H1 (cell line): ENCODE results near the gene UMPS. TPM values are rescaled to one million over a fixed set of nuclear protein-coding genes. Genes with fewer than 3 reads are reported as not detected.

ENCODE experiments used
- CTCF ChIA-PET: fragments of 300-600 bp; sonication (Branson Sonifier 250); formaldehyde crosslinking; loops from one replicate; lab custom pipeline; 2021; ENCODE audit not compliant: partially characterized antibody; lab: Charles Lee
- POLR2A ChIA-PET: fragments of 300-600 bp; sonication (Branson Sonifier 250); formaldehyde crosslinking; loops from one replicate; lab custom pipeline; 2021; ENCODE audit warnings: inconsistent platforms; ENCODE audit not compliant: partially characterized antibody; lab: Charles Lee
- DNase-seq, 2 experiments: peaks; one replicate each; pipeline versions ENCODE4 v3.0.0 to v3.0.0-alpha.2; 2010 to 2022; ENCODE audit warnings: low spot score in 2 of 2, low read depth in 1 of 2, mixed read lengths in 1 of 2
- FAIRE-seq: peaks from 2 replicates; lab custom pipeline; 2011; peaks lifted over from hg19 to GRCh38; lab: Jason Lieb, UNC
- H2AFZ ChIP-seq: 2 replicates; pipeline ENCODE4 v1.8.1; 2012; ENCODE audit warnings: low read length, inconsistent platforms
- H2AK5ac ChIP-seq: 2 replicates; pipeline ENCODE4 v1.6.1; 2013; ENCODE audit warnings: low read depth, low read length
- H2BK120ac ChIP-seq: replicated peaks from 2 replicates; pipeline ENCODE3; 2013; ENCODE audit warnings: low read depth, low read length, inconsistent platforms
- H2BK12ac ChIP-seq: 2 replicates; pipeline ENCODE4 v1.6.1; 2013; ENCODE audit warnings: low read depth, low read length
- H2BK15ac ChIP-seq: 2 replicates; pipeline ENCODE4 v1.6.1; 2013; ENCODE audit warnings: low read length
- H2BK20ac ChIP-seq: 2 replicates; pipeline ENCODE4 v1.6.1; 2013; ENCODE audit warnings: low read length
- H2BK5ac ChIP-seq: 2 replicates; pipeline ENCODE4 v1.6.1; 2013; ENCODE audit warnings: low read depth, low read length
- H3K14ac ChIP-seq: 2 replicates; pipeline ENCODE4 v1.6.1; 2013; ENCODE audit warnings: inconsistent platforms; ENCODE audit not compliant: insufficient read length
- H3K18ac ChIP-seq: 2 replicates; pipeline ENCODE4 v1.6.1; 2013; ENCODE audit warnings: low read length; ENCODE audit errors: extremely low read depth
- H3K23ac ChIP-seq: 2 replicates; pipeline ENCODE4 v1.6.1; 2013; ENCODE audit warnings: inconsistent platforms; ENCODE audit not compliant: insufficient read length
- H3K23me2 ChIP-seq: 2 replicates; pipeline ENCODE4 v1.6.1; 2013; ENCODE audit warnings: low read depth, low read length
- H3K27ac ChIP-seq: 2 replicates; pipeline ENCODE4 v1.6.1; 2011; ENCODE audit warnings: low read depth, low read length, inconsistent platforms
- H3K27me3 ChIP-seq, 4 experiments: replicated peaks in 1 of 4; 1 replicate in 1 of 4; 2 replicates in 3 of 4; pipeline versions ENCODE4 v1.6.1 to v1.8.1; 2011 to 2013; ENCODE audit warnings: low read length in 3 of 4, mild to moderate bottlenecking in 3 of 4, inconsistent platforms in 2 of 4, mixed read lengths in 2 of 4, moderate library complexity in 1 of 4; ENCODE audit not compliant: control insufficient read depth in 3 of 4, insufficient read depth in 3 of 4; ENCODE audit errors: extremely low read depth in 1 of 4
- H3K36me3 ChIP-seq, 4 experiments: 2 replicates each; pipeline versions ENCODE4 v1.6.1 to v1.8.1; 2011 to 2013; ENCODE audit warnings: mild to moderate bottlenecking in 4 of 4, low read length in 3 of 4, moderate library complexity in 2 of 4, control low read depth in 1 of 4, inconsistent platforms in 1 of 4; ENCODE audit not compliant: insufficient read depth in 4 of 4, control insufficient read depth in 2 of 4
- H3K4ac ChIP-seq: replicated peaks from 2 replicates; pipeline ENCODE3; 2013; ENCODE audit warnings: low read length, low read depth, mixed read lengths, inconsistent platforms; ENCODE audit not compliant: insufficient read length
- H3K4me1 ChIP-seq, 4 experiments: replicated peaks in 1 of 4; 1 replicate in 1 of 4; 2 replicates in 3 of 4; pipeline versions ENCODE4 v1.6.1 to v1.8.1; 2011 to 2013; ENCODE audit warnings: low read length in 3 of 4, inconsistent platforms in 2 of 4, mixed read lengths in 1 of 4; ENCODE audit not compliant: insufficient read depth in 4 of 4, control insufficient read depth in 3 of 4
- H3K4me2 ChIP-seq, 2 experiments: 2 replicates each; pipeline versions ENCODE4 v1.6.1 to v1.8.1; 2011 to 2013; ENCODE audit warnings: low read depth in 2 of 2, low read length in 2 of 2, control low read depth in 1 of 2, inconsistent platforms in 1 of 2, mild to moderate bottlenecking in 1 of 2; ENCODE audit not compliant: insufficient read depth in 1 of 2
- H3K4me3 ChIP-seq, 4 experiments: fragments of 200-600, 300-600 bp in 1 of 4; sonication (generic), shearing (Covaris generic), sonication (Bioruptor Twin) in 1 of 4; 2 replicates each; pipeline versions ENCODE4 v1.5.1 to v1.8.1; 2011 to 2016; ENCODE audit warnings: low read length in 4 of 4, low read depth in 3 of 4, control low read depth in 2 of 4, inconsistent platforms in 2 of 4, mild to moderate bottlenecking in 2 of 4, mixed read lengths in 1 of 4, moderate library complexity in 1 of 4; ENCODE audit not compliant: insufficient read depth in 2 of 4; ENCODE audit errors: extremely low read depth in 1 of 4
- H3K56ac ChIP-seq: replicated peaks from 2 replicates; pipeline ENCODE3; 2013; ENCODE audit warnings: low read depth, mild to moderate bottlenecking, mixed read lengths, low read length, inconsistent platforms; ENCODE audit not compliant: insufficient read length
- H3K79me1 ChIP-seq: 2 replicates; pipeline ENCODE4 v1.6.1; 2013; ENCODE audit warnings: low read depth, low read length, control low read depth
- H3K79me2 ChIP-seq, 2 experiments: 2 replicates each; pipeline versions ENCODE4 v1.6.1 to v1.8.1; 2012 to 2013; ENCODE audit warnings: low read length in 2 of 2, mild to moderate bottlenecking in 2 of 2, inconsistent platforms in 1 of 2; ENCODE audit not compliant: insufficient read depth in 2 of 2, control insufficient read depth in 1 of 2
- H3K9ac ChIP-seq, 4 experiments: replicated peaks in 1 of 4; 1 replicate in 1 of 4; 2 replicates in 3 of 4; pipeline versions ENCODE4 v1.6.1 to v1.8.1; 2011 to 2013; ENCODE audit warnings: low read depth in 3 of 4, low read length in 3 of 4, control low read depth in 2 of 4, mild to moderate bottlenecking in 2 of 4, moderate library complexity in 2 of 4, inconsistent platforms in 1 of 4; ENCODE audit errors: extremely low read depth in 1 of 4
- H3K9me3 ChIP-seq, 2 experiments: 2 replicates each; pipeline versions ENCODE4 v1.6.1 to v1.8.1; 2012 to 2013; ENCODE audit warnings: mild to moderate bottlenecking in 2 of 2, moderate library complexity in 2 of 2, control low read depth in 1 of 2, inconsistent platforms in 1 of 2, low read depth in 1 of 2, low read length in 1 of 2, mixed read lengths in 1 of 2; ENCODE audit not compliant: insufficient read depth in 2 of 2
- H4K20me1 ChIP-seq, 2 experiments: replicated peaks in 1 of 2; 2 replicates each; pipeline versions ENCODE3 to v1.8.1; 2011 to 2013; ENCODE audit warnings: inconsistent platforms in 2 of 2, low read length in 2 of 2, mild to moderate bottlenecking in 1 of 2; ENCODE audit not compliant: insufficient read depth in 2 of 2, control insufficient read depth in 1 of 2
- H4K5ac ChIP-seq: 2 replicates; pipeline ENCODE4 v1.6.1; 2013; ENCODE audit warnings: low read length, low read depth, mixed read lengths, inconsistent platforms; ENCODE audit not compliant: insufficient read length
- H4K8ac ChIP-seq: 2 replicates; pipeline ENCODE4 v1.8.0; 2013; ENCODE audit warnings: mild to moderate bottlenecking, moderate library complexity, low read length, inconsistent platforms; ENCODE audit not compliant: insufficient read depth; ENCODE audit errors: extremely low read depth
- H4K91ac ChIP-seq: replicated peaks from 2 replicates; pipeline ENCODE3; 2013; ENCODE audit warnings: low read length, mixed read lengths, inconsistent platforms; ENCODE audit not compliant: insufficient read length
- ATF3 ChIP-seq: IDR thresholded peaks from 2 replicates; pipeline ENCODE4 v1.6.1; 2011; ENCODE audit warnings: low read depth, mild to moderate bottlenecking, low read length; ENCODE audit not compliant: insufficient read depth
- CREB1 ChIP-seq: IDR thresholded peaks from 2 replicates; pipeline ENCODE4 v1.6.1; 2012; ENCODE audit warnings: inconsistent platforms
- EGR1 ChIP-seq: IDR thresholded peaks from 2 replicates; pipeline ENCODE4 v1.6.1; 2011; ENCODE audit warnings: low read depth, low read length, borderline replicate concordance
- EP300 ChIP-seq, 2 experiments: IDR thresholded peaks; 1 replicate in 1 of 2; 2 replicates in 1 of 2; pipeline ENCODE4 v1.6.1; 2011 to 2012; ENCODE audit warnings: low read depth in 2 of 2, low read length in 2 of 2, mild to moderate bottlenecking in 2 of 2, borderline replicate concordance in 1 of 2, inconsistent platforms in 1 of 2, moderate library complexity in 1 of 2
- KDM4A ChIP-seq: IDR thresholded peaks from one replicate; pipeline ENCODE4 v1.7.1; 2012; ENCODE audit warnings: low read depth, mild to moderate bottlenecking, moderate library complexity, low read length, inconsistent platforms; ENCODE audit not compliant: severe bottlenecking
- POLR2AphosphoS5 ChIP-seq: IDR thresholded peaks from 2 replicates; pipeline ENCODE4 v1.6.1; 2011; ENCODE audit warnings: low read depth, low read length
- RBBP5 ChIP-seq: IDR thresholded peaks from 2 replicates; pipeline ENCODE4 v1.7.1; 2012; ENCODE audit warnings: low read depth, mild to moderate bottlenecking, inconsistent platforms, low read length, moderate library complexity, borderline replicate concordance
- RXRA ChIP-seq: IDR thresholded peaks from 2 replicates; pipeline ENCODE4 v1.6.1; 2011; ENCODE audit warnings: low read depth, mild to moderate bottlenecking, low read length, moderate library complexity; ENCODE audit not compliant: insufficient read depth
- SP1 ChIP-seq: IDR thresholded peaks from 2 replicates; pipeline ENCODE4 v1.6.1; 2011; ENCODE audit warnings: low read depth, low read length
- WGBS, 2 experiments: shearing (Covaris generic) in 1 of 2; methylation state at CpG; one replicate each; pipeline versions ENCODE4 v1.1.6 to v1.1.7; 2013 to 2015; ENCODE audit warnings: low lambda C conversion rate in 2 of 2, mixed read lengths in 2 of 2, inconsistent platforms in 1 of 2, low coverage in 1 of 2, missing lambda C conversion rate in 1 of 2; ENCODE audit not compliant: insufficient replicate concordance in 2 of 2, insufficient coverage in 1 of 2, insufficient read length in 1 of 2; ENCODE audit errors: extremely low coverage in 1 of 2, missing lambda C conversion rate in 1 of 2; 5-methylcytosine and 5-hydroxymethylcytosine counted together
- polyA plus RNA-seq, 7 experiments: library from polyadenylated mRNA; depleted of rRNA in 3 of 7; stranded (reverse) in 5 of 7; unstranded in 2 of 7; fragments of >200 nt in 5 of 7; fragments of 200-250 nt in 2 of 7; gene quantifications; 1 replicate in 5 of 7; 2 replicates in 1 of 7; 4 replicates in 1 of 7; pipeline versions ENCODE4 v1.2.1 to v1.2.3, GENCODE V29; 2011 to 2013; ENCODE audit warnings: missing spikeins in 2 of 7, mixed read lengths in 2 of 7
- total RNA-seq: library from RNA; stranded (reverse); fragmentation: NEBNext Ultra II Directional; extraction: Animal tissue kit (Norgen Biotek cat#: 25700); gene quantifications from 2 replicates; pipeline ENCODE4 v1.2.1, GENCODE V29; 2021

The UMPS gene
- total and polyA plus RNA-seq, 2 of the 8 experiments (the other 6 are each of a cell fraction or from before 2014, with no cell fraction given), result 32.8 to 59.0 TPM

- Histone ChIP-seq H3K14ac (no peak overlapping the region), H4K8ac (no peak overlapping the region), H3K27ac (no peak overlapping the region), H3K27me3 (no peaks in the 10 kb centered on the region), H2BK15ac (no peak overlapping the region), H3K23me2 (no peaks in the 10 kb centered on the region), H2AK5ac (no peak overlapping the region), H2BK20ac (no peak overlapping the region), H3K4me3 (no peak overlapping the region), H3K79me1 (no peaks in the 10 kb centered on the region), H2BK5ac (no peak overlapping the region), H3K56ac (no peak overlapping the region), H3K4me2 (no peak overlapping the region), H3K4me1 (peaks cover 0 to 2% (median 0%) of the 10 kb centered on the region in 4 experiments; a peak in 1 of 7 replicates), H2BK120ac (no peak overlapping the region), H3K18ac (no peak overlapping the region), H3K79me2 (no peaks in the 10 kb centered on the region), H3K23ac (no peak overlapping the region), H3K4ac (no peak overlapping the region), H3K9me3 (no peaks in the 10 kb centered on the region), H4K91ac (no peak overlapping the region), H4K20me1 (no peaks in the 10 kb centered on the region), H2BK12ac (no peak overlapping the region), H2AFZ (no peak overlapping the region), H3K36me3 (no peaks in the 10 kb centered on the region), H4K5ac (no peak overlapping the region), H3K9ac (peak overlapping the region in 1 of 4 experiments; percentile 43; a peak in 1 of 7 replicates)
- FAIRE-seq (no peak), DNase-seq (no peak)
- CTCF ChIA-PET, result no interaction called here
- TF ChIP-seq POLR2AphosphoS5, result no peak
- no peak for TF ChIP-seq RBBP5
- no peak for TF ChIP-seq RXRA
- TF ChIP-seq SP1, result no peak
- no peak for TF ChIP-seq CREB1
- TF ChIP-seq KDM4A, result no peak
- TF ChIP-seq EP300 (IDR thresholded peaks at IDR 0.05; ENCODE audit: borderline replicate concordance in 1 of 2, low read depth in 2 of 2, low read length in 2 of 2), result no peak
- TF ChIP-seq EGR1, result no peak
- TF ChIP-seq ATF3, result no peak
- POLR2A ChIA-PET, result no interaction called here
- WGBS, 2 experiments, result 97% methylated on average over 12 of the region's 12 CpGs; no CpG with 5 or more reads in 1 of the 2 experiments
These were observed 30.4 kb upstream of the UMPS start for GRCh38 chr3:124699686-124700396.
